Measurements from ENCODE around the gene CC2D1B. TPM values are rescaled to one million over a fixed set of nuclear protein-coding genes. Genes with fewer than 3 reads are reported as not detected.

CC2D1B gene
- total RNA-seq, 4 donors from 2014 or later, result 16.6 to 29.8 (median 25.1) TPM

GRCh38 chr1:52404116-52404974 is 38.3 kb upstream of the CC2D1B start, which contains the start of the genes ORC1 and PRPF38A:
ORC1 (minus strand) TSS chr1:52404423; CDS start chr1:52402223, 2,200 bp downstream.
PRPF38A (plus strand) TSS chr1:52404602; CDS start chr1:52404750, 148 bp downstream.
- TF ChIP-seq CTCF (IDR thresholded peaks at IDR 0.05), result no peak
- peak in 1 of 2 donors; percentile 43 for TF ChIP-seq POLR2A (IDR thresholded peaks at IDR 0.05)
- WGBS, 2 donors, result 1% methylated on average over 56 to 57 of the region's 57 CpGs

DNA sequence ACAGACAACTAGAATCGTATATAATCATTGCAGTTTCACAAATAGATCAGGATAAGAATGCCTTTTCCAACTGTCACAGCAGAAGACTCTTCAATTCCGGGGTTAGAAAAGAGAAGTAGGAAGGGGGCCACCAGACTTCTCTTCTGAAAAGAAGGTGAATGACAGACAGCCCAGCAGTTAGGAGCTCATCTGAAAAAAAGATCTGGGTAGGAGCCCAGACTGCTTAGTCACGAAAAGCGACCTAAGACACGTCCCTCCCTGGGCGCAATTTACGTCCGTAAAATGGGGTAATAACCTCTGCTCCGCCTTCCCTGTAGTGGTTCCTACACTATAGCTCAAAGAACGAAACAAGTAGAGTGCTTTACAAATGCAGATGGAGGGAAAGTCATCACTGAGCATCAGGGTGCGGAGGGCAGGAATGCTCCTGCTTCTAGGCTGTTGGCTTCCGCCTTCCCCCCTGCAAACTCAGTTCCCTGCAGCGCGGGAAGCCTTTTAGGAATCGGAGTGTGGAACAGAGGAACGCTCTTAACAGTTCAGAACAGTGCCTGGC is 37.6 kb upstream of the CC2D1B start:
- TF ChIP-seq CTCF (IDR thresholded peaks at IDR 0.05) (no peak), POLR2A (IDR thresholded peaks at IDR 0.05) (no peak)
- intact Hi-C loops (cut with DNase I; ENCODE audit: low total_unique reads), result no loop called here
- peak overlapping the region; percentile 72 for H3K4me3 ChIP-seq (ENCODE audit: low read depth, poor library complexity, severe bottlenecking)
- no peak for DNase-seq (ENCODE audit: low spot score in 2 of 2)
- 0% methylated on average over 16 of the region's 16 CpGs for WGBS, 2 donors

More at GRCh38 chr1:52404116-52404974, 38.3 kb upstream of the CC2D1B start, which contains the start of the genes ORC1 and PRPF38A:
- peak within 1 kb of the TSS; percentile 90 for H3K4me3 ChIP-seq (ENCODE audit: low read depth, poor library complexity, severe bottlenecking)
- intact Hi-C loops (cut with DNase I; ENCODE audit: low total_unique reads), result no loop called here
- peak; percentile 98 to 99 for DNase-seq (ENCODE audit: low spot score in 2 of 2)

DNA sequence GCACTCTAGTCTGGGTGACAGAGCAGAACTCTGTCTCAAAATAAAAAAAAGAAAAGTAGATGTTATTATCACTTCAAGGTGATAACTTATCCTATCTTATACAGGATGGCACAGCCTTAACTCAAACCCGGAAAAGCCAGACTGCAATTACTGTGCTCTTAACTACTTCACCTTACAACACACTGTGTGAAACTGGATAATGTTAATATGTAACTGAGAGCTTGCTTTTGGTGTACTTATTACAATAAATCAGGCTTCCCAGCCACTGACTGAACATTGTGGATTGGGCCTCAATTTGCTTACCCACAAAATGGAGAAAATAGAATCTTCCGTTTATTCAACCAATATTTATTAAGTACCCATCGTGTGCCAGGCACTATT is 36.8 kb upstream of the CC2D1B start:
- H3K4me3 ChIP-seq (ENCODE audit: low read depth, poor library complexity, severe bottlenecking), result no peak overlapping the region
- TF ChIP-seq POLR2A (IDR thresholded peaks at IDR 0.05) (no peak), CTCF (IDR thresholded peaks at IDR 0.05) (no peak)
- DNase-seq (ENCODE audit: low spot score in 2 of 2), result no peak
- 64 to 74% methylated on average over 3 of the region's 3 CpGs for WGBS, 2 donors
- intact Hi-C loops (cut with DNase I; ENCODE audit: low total_unique reads), result no loop called here

GRCh38 chr1:52400131-52400530 is 34.1 kb upstream of the CC2D1B start:
- no peak overlapping the region for H3K4me3 ChIP-seq (ENCODE audit: low read depth, poor library complexity, severe bottlenecking)
- intact Hi-C loops (cut with DNase I; ENCODE audit: low total_unique reads), result no loop called here
- no peak for TF ChIP-seq POLR2A (IDR thresholded peaks at IDR 0.05)
- no peak for TF ChIP-seq CTCF (IDR thresholded peaks at IDR 0.05)
- 96 to 97% methylated on average over 6 of the region's 6 CpGs for WGBS, 2 donors
- DNase-seq (ENCODE audit: low spot score in 2 of 2), result no peak

DNA sequence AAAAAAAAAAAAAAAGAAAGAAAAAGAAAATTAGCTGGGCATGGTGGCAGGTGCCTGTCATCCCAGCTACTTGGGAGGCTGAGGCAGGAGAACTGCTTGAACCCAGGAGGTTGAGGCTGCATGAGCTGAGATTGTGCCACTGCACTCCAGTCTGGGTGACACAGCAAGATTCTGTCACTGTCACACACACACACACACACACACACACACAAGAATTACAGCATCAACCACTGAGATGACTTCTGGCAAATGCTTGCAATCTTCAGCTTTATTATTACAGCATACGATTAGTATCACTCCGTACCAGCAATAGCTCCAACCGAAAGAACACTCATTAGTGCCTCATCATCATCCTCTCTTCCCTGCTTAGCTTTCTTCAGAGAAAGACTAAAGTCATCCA is 33.6 kb upstream of the CC2D1B start:
- H3K4me3 ChIP-seq (ENCODE audit: low read depth, poor library complexity, severe bottlenecking), result no peak overlapping the region
- no peak for DNase-seq (ENCODE audit: low spot score in 2 of 2)
- 96 to 99% methylated on average over 3 of the region's 3 CpGs for WGBS, 2 donors
- intact Hi-C loops (cut with DNase I; ENCODE audit: low total_unique reads), result no loop called here
- no peak for TF ChIP-seq CTCF (IDR thresholded peaks at IDR 0.05)
- TF ChIP-seq POLR2A (IDR thresholded peaks at IDR 0.05), result no peak
